HUES48 (cell line): ENCODE results near the gene PCDH8.
A peak's percentile ranks its signal among the peaks of the same experiment; 100 is the strongest.

Experiments
- H3K27ac ChIP-seq: one replicate; pipeline ENCODE4 v1.7.0; 2013; ENCODE audit warnings: low read depth, low read length, inconsistent platforms
- H3K27me3 ChIP-seq: 2 replicates; pipeline ENCODE4 v1.6.1; 2013; ENCODE audit warnings: mild to moderate bottlenecking, low read length; ENCODE audit not compliant: control insufficient read depth, insufficient read depth
- H3K36me3 ChIP-seq: 2 replicates; pipeline ENCODE4 v1.6.1; 2013; ENCODE audit warnings: low read length; ENCODE audit not compliant: control insufficient read depth, insufficient read depth
- H3K4me1 ChIP-seq: 2 replicates; pipeline ENCODE4 v1.6.1; 2013; ENCODE audit warnings: mild to moderate bottlenecking, low read length; ENCODE audit not compliant: control insufficient read depth, insufficient read depth
- H3K4me3 ChIP-seq: 2 replicates; pipeline ENCODE4 v1.5.1; 2013; ENCODE audit warnings: mild to moderate bottlenecking, low read depth, low read length
- H3K9ac ChIP-seq: 2 replicates; pipeline ENCODE4 v1.6.1; 2013; ENCODE audit warnings: mild to moderate bottlenecking, low read depth, low read length, moderate library complexity
- H3K9me3 ChIP-seq: 2 replicates; pipeline ENCODE4 v1.6.1; 2013; ENCODE audit warnings: low read length; ENCODE audit not compliant: control insufficient read depth, insufficient read depth

The PCDH8 gene, protein sequence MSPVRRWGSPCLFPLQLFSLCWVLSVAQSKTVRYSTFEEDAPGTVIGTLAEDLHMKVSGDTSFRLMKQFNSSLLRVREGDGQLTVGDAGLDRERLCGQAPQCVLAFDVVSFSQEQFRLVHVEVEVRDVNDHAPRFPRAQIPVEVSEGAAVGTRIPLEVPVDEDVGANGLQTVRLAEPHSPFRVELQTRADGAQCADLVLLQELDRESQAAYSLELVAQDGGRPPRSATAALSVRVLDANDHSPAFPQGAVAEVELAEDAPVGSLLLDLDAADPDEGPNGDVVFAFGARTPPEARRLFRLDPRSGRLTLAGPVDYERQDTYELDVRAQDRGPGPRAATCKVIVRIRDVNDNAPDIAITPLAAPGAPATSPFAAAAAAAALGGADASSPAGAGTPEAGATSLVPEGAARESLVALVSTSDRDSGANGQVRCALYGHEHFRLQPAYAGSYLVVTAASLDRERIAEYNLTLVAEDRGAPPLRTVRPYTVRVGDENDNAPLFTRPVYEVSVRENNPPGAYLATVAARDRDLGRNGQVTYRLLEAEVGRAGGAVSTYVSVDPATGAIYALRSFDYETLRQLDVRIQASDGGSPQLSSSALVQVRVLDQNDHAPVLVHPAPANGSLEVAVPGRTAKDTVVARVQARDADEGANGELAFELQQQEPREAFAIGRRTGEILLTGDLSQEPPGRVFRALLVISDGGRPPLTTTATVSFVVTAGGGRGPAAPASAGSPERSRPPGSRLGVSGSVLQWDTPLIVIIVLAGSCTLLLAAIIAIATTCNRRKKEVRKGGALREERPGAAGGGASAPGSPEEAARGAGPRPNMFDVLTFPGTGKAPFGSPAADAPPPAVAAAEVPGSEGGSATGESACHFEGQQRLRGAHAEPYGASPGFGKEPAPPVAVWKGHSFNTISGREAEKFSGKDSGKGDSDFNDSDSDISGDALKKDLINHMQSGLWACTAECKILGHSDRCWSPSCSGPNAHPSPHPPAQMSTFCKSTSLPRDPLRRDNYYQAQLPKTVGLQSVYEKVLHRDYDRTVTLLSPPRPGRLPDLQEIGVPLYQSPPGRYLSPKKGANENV

DNA sequence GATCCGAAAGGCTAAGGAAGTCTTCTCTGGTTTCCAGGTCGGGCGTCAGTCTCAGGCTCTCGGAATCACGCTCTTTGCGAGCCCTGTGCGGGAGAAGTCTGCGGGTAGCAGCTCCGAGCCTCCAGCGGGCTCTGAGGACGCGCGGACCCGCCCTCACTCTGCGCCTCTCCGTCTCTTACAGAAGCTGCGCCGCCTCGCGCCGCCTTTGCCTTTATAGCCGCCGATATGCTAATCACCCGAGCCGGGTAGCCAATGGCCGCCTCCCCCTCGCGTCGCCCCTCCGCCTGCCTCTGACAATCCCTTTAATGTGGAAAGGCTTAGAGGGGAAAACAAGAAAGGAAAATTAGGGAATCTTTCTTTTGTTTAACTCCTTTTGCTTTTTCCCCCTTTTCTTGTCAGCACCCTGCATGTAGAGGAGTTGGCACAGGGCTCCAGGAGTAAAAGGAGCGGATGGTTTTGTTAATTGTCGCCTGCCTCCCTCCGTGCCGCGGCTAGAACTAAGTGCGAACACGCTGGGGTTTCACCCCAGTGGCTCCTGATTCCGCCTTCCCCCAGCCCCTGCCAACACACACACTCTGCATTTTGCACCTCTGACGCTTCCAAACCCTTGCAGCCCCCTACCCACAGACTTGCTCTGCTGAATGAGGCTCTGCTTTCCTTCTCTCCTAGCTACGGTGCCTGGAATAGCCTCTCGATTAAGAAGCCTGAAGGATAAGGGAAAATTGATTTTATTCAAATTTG, at the start of gene PCDH8:
PCDH8 (minus strand) TSS at position 186 of the 741 bp plus-strand sequence. CDS start 204 bp downstream, outside the sequence.
- peaks cover 3% of the 10 kb centered on the region; the same call in 1 of the 2 replicates for H3K36me3 ChIP-seq
- no peaks in the 10 kb centered on the region for H3K9me3 ChIP-seq
- H3K4me3 ChIP-seq: peak within 1 kb of the TSS; percentile 77
- no peak within 1 kb of the TSS for H3K9ac ChIP-seq
- peaks cover 32% of the 10 kb centered on the region for H3K4me1 ChIP-seq
- H3K27ac ChIP-seq: no peak within 1 kb of the TSS
- H3K27me3 ChIP-seq: peaks cover 61% of the 10 kb centered on the region

DNA sequence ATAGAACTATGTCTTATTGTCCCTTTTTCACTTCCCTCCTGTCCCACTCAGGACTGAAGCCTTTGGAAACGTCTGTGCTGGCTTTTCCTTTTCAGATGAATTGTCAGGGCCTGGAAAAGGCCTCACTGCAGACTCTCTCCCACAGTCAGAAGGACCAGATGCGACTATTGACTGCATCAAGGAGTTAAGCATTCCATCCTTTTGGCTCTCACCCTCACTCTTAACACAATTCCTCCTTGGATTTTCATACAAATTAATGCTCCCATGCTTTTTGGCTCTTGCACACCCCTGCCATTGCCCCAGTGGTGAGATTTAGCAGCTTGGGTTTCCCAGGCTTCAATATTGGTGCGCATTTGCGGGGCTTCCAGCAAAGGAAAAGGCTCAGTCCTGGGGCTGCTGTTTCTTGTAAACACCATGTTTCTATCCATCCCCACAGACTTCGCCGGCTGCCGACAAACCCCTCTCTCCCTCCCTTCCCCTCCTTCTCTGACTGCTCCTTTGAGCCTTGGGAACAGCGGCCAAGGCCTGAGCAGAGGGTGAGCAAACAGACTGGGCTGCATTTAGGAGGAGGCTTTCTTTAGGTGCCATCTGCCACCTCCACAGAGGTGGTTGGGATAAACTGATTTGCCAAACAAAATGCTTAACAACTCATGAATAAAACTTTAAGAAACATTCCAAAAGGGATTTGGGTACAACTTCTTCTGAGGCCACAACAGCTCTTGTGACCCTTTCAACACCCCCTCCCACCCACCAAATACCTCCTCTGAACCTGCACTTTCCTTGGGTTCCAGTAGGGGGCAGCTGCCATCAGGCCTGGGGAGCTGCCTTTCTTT, 48.6 kb upstream of the PCDH8 start:
- Histone ChIP-seq H3K27me3 (peaks cover 8% of the 10 kb centered on the region), H3K27ac (no peak overlapping the region), H3K4me3 (no peak overlapping the region), H3K4me1 (peaks cover 22% of the 10 kb centered on the region), H3K9ac (no peak overlapping the region), H3K36me3 (no peaks in the 10 kb centered on the region), H3K9me3 (no peaks in the 10 kb centered on the region)

DNA sequence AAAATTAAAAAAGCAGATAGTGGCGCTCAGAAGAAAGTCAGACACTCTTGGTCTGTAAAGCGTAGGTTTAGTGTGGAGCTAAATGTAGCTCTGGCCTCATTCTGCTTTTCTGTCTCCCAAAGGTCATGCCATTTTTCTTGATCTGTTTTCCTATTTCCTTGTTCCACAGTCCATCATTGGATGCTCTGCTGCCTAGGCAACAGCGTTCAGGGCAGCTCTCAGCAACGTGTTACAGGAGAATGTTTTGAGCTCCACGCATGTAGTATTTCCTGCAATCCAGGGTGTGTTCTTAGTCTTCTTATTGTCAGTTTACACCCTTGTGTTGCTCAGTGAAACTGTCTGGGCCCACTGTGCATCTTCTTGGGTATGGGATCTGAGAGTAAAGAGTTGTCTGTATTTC, 46.0 kb upstream of the PCDH8 start:
- Histone ChIP-seq H3K4me1 (peaks cover 28% of the 10 kb centered on the region), H3K36me3 (no peaks in the 10 kb centered on the region), H3K9ac (no peak overlapping the region), H3K27ac (no peak overlapping the region), H3K4me3 (no peak overlapping the region), H3K9me3 (no peaks in the 10 kb centered on the region), H3K27me3 (peaks cover 5% of the 10 kb centered on the region; the same call in 1 of the 2 replicates)

DNA sequence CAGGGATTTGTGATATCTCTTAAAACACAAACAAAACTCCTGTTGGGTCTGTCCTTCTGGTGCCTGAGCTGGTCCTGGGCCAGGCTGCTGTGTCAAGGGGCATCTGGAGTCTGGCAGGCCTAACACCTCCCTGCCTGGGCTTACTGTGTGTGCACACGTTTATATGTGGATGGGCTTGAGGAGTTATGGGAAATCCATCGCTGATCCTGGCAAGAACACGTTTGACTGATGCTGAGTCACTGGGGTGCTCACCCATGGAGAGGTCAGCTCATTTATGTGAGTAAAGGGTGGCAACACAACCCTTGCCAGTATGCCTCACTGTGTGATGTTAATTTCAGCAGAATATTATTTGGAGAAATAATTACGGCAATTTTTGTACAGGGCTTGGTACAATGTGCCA, 44.5 kb upstream of the PCDH8 start:
- Histone ChIP-seq H3K27ac (no peak overlapping the region), H3K9ac (no peak overlapping the region), H3K9me3 (no peaks in the 10 kb centered on the region), H3K4me1 (peaks cover 28% of the 10 kb centered on the region), H3K4me3 (no peak overlapping the region), H3K36me3 (no peaks in the 10 kb centered on the region), H3K27me3 (peaks cover 6% of the 10 kb centered on the region; the same call in 1 of the 2 replicates)

DNA sequence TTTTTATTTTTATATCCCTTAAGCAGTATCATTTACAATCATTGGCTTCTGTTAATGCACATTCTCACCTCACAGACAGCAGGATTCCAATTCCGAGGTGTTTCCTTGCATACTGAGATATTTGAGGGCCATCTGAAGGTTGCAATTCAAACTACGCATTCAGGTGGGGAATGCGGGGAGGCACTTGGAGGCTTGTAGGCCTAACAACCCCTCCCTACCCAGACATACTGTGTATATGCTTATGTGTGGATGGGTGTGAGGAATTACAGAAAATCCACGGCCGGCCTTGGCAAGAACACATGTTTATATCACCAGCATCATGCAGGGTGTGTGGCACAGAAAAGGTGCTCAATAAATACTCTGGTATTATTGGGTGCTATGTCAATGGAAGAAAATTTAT, 43.3 kb upstream of the PCDH8 start:
- H3K27me3 ChIP-seq: peaks cover 6% of the 10 kb centered on the region; the same call in 1 of the 2 replicates
- H3K27ac ChIP-seq: no peak overlapping the region
- H3K9me3 ChIP-seq: no peaks in the 10 kb centered on the region
- no peak overlapping the region for H3K4me3 ChIP-seq
- no peak overlapping the region for H3K9ac ChIP-seq
- no peaks in the 10 kb centered on the region for H3K36me3 ChIP-seq
- H3K4me1 ChIP-seq: peaks cover 27% of the 10 kb centered on the region

DNA sequence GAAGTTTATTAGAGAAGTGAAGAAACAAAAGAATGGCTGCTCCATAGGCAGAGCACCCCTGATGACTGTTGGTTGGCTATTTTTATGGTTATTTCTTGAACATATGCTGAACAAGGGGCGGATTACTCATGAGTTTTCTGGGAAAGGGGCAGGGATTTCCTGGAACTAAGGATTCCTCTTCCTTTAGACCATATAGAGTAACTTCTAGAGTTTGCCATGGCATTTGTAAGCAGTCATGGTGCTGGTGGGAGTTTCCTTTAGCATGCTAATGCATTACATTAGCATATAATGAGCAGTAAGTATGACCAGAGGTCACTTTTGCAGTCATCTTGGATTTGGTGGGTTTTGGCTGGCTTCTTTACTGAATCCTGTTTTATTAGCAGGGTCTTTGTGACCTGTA, 38.7 kb upstream of the PCDH8 start:
- peaks cover 41% of the 10 kb centered on the region for H3K4me1 ChIP-seq
- peak overlapping the region; percentile 70 for H3K27ac ChIP-seq
- no peak overlapping the region for H3K9ac ChIP-seq
- H3K9me3 ChIP-seq: no peaks in the 10 kb centered on the region
- no peak overlapping the region for H3K4me3 ChIP-seq
- H3K36me3 ChIP-seq: no peaks in the 10 kb centered on the region
- peaks cover 21% of the 10 kb centered on the region for H3K27me3 ChIP-seq

DNA sequence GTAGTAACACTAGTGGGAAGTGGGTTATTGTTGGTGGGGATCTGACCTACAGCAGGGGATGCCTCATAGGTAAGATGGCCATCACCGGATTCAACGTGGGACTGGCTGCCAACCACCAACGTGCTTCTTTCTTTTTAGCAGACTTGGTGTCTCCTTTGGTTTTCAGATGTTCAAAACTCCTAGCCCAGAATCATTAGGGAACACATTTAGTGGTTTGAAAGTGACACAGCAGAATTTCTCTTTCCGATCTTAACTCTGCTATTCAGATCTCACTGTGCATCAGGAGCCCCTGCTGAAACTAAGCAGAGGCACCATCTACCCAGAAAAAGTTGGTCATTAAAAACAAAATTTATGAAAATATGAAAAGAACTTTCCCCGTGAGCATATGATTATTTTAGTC, 36.7 kb upstream of the PCDH8 start:
- peaks cover 37% of the 10 kb centered on the region for H3K27me3 ChIP-seq
- no peak overlapping the region for H3K4me3 ChIP-seq
- H3K9me3 ChIP-seq: no peaks in the 10 kb centered on the region

DNA sequence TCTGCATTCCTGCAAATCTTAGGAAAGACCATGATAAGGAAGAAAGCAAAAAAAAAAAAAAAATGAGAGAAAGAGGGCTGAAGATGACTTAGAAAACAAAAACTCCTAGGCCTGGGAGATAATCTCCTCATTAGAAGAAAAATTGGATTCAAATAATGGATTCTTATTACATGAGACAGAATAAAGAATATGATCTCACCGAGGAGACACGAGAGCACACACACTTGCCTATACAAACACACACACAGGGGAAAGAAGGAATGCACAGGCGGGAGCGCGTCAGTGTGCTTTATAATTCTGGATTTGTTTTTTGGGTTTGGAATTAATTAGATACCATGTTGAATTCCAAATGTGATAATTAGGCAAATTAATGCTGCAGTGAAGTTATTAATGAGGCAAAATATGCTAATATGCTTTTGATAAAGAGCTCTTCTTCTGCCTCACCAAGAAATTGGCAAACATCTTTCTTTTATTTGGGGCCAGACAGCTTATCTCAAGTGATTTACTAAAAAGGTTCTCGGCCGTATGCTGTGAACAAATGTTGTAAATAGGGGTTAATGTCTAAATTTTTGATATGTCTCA, 36.1 kb upstream of the PCDH8 start:
- no peaks in the 10 kb centered on the region for H3K9me3 ChIP-seq

More for the DNA sequence above, 36.7 kb upstream of the PCDH8 start:
- Histone ChIP-seq H3K4me1 (peaks cover 48% of the 10 kb centered on the region), H3K9ac (no peak overlapping the region), H3K36me3 (no peaks in the 10 kb centered on the region), H3K27ac (no peak overlapping the region)

DNA sequence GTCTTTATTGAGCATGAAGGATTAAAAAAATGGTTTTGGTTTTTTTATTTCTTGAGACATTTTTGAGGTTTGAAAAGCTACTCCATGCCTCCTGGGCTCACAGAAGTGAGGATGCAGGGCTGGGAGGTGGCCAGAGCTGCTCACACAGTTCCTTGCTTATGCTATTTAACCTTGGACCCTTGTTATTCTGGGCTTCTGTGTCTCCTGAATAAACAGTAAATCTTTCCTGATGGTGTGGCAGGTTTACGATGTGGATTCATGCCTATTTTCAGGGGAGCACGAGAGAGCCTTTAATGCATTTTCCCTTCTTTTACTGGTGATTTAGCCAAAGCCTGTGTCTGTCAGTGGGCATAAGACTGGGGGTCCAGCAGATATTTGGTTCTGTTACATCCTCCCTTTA, 34.3 kb upstream of the PCDH8 start:
- H3K9me3 ChIP-seq: no peaks in the 10 kb centered on the region
- H3K4me1 ChIP-seq: peaks cover 61% of the 10 kb centered on the region
- H3K27ac ChIP-seq: no peak overlapping the region
- H3K36me3 ChIP-seq: no peaks in the 10 kb centered on the region
- H3K27me3 ChIP-seq: peaks cover 52% of the 10 kb centered on the region
- H3K4me3 ChIP-seq: no peak overlapping the region
- H3K9ac ChIP-seq: no peak overlapping the region

More for the DNA sequence above, 36.1 kb upstream of the PCDH8 start:
- Histone ChIP-seq H3K9ac (no peak overlapping the region), H3K4me3 (no peak overlapping the region), H3K27ac (no peak overlapping the region), H3K27me3 (peaks cover 41% of the 10 kb centered on the region), H3K36me3 (no peaks in the 10 kb centered on the region), H3K4me1 (peaks cover 54% of the 10 kb centered on the region)
